ENCODE results near the gene BTRC.

- TF ChIP-seq CTCF (IDR thresholded peaks at IDR 0.05) (no peak), POLR2A (IDR thresholded peaks at IDR 0.05) (no peak)
These were observed 226.8 kb downstream of the BTRC start for GRCh38 chr10:101580486-101581399.

Measured in right lobe of liver (tissue), 4 donors.